ENCODE measurements around the gene ARTN. TPM values are rescaled to one million over a fixed set of nuclear protein-coding genes. Genes with fewer than 3 reads are reported as not detected.

The ARTN gene
- total and polyA plus RNA-seq, 2 experiments from 2014 or later, result 6.7 to 35.7 TPM

- TF ChIP-seq EZH2phosphoT487 (IDR thresholded peaks at IDR 0.05; ENCODE audit: unreplicated experiment) (no peak), EZH2 (IDR thresholded peaks at IDR 0.05; ENCODE audit: low read depth, unreplicated experiment) (no peak), CREB1 (CRISPR knock-in tag; IDR thresholded peaks at IDR 0.05; ENCODE audit: low read depth) (no peak), NANOG (IDR thresholded peaks at IDR 0.05; ENCODE audit: borderline replicate concordance) (no peak)
Measured at GRCh38 chr1:43984855-43985254, 51.3 kb downstream of the ARTN start (continued).

DNA sequence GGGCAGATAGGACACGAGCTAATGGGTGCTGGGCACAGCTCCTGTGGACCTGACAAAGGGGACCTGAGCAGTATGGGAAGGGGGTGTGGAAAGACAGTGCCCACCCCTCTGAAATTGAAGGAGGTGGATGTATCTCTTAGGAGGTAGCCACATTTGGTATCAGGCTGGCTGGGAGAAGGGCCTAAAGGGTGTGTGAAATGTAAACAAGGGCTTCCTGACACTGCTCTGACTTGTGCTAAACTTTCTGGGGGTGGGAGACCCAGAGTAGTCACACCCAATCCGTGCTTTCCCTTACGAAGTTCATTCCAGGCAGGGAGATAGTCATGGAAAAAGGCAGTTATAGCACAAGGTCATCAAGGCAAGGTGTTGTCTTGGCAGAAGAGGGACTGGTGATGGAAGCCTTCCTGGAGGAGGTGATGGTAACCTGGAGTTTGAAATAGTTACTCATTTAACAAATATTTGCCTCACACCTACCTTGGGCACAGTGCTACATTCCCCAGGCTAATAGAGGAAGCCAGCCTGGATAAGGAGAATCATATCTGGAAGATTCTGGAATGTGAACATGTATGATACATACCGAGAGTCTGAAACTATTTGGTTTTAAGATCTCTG lies 52.5 kb downstream of the ARTN start:
- ATAC-seq, result no peak
- no peak for TF ChIP-seq ZNF331 (CRISPR knock-in tag; IDR thresholded peaks at IDR 0.05; ENCODE audit: low read depth)
- TF ChIP-seq ZNF114 (CRISPR knock-in tag; IDR thresholded peaks at IDR 0.05), result no peak
- TF ChIP-seq ZNF462 (CRISPR knock-in tag; IDR thresholded peaks at IDR 0.05), result no peak
- TF ChIP-seq JUNB (IDR thresholded peaks at IDR 0.05; ENCODE audit: unreplicated experiment), result no peak
- TF ChIP-seq EZH2phosphoT487 (IDR thresholded peaks at IDR 0.05; ENCODE audit: unreplicated experiment), result no peak
- TF ChIP-seq POLR2AphosphoS5 (IDR thresholded peaks at IDR 0.05; ENCODE audit: low read depth), result no peak
- H3K4me1 Mint-ChIP-seq, result peaks cover 10% of the 10 kb centered on the region; the same call in 2 of the 3 replicates
- H3K4me3 ChIP-seq, result no peak overlapping the region
- no peaks in the 10 kb centered on the region for H3K9me3 Mint-ChIP-seq
- no peak overlapping the region for H3K27ac Mint-ChIP-seq
- no peaks in the 10 kb centered on the region for H3K9me2 ChIP-seq (ENCODE audit: insufficient read depth)
- peaks cover 26% of the 10 kb centered on the region for H3K27me3 Mint-ChIP-seq (ENCODE audit: insufficient read depth, low read depth, poor library complexity)
- no peaks in the 10 kb centered on the region; the same call in 1 of the 2 replicates for H4K20me1 ChIP-seq (replicated peaks; ENCODE audit: insufficient read depth)
- H3K36me3 Mint-ChIP-seq (ENCODE audit: low read depth), result peaks cover 29% of the 10 kb centered on the region
- H3K27me3 ChIP-seq (ENCODE audit: insufficient read depth), result 0 out of 2 replicates have a peak, but pooled peaks cover 5% of the 10 kb centered on the region
- H2AFZ ChIP-seq, result no peak overlapping the region
- H3K4me1 ChIP-seq (ENCODE audit: insufficient read depth), result no peaks in the 10 kb centered on the region; the same call in 1 of the 2 replicates
- no peak overlapping the region for H3K4me2 ChIP-seq
- H3K4me3 Mint-ChIP-seq, result no peak overlapping the region
- peaks cover 11% of the 10 kb centered on the region for H3F3A ChIP-seq (replicated peaks; ENCODE audit: low read depth)
- no peaks in the 10 kb centered on the region for H3K36me3 ChIP-seq (ENCODE audit: insufficient read depth)
- H3K79me2 ChIP-seq (replicated peaks; ENCODE audit: insufficient read depth), result no peaks in the 10 kb centered on the region
- H3K27ac ChIP-seq (ENCODE audit: low read depth), result no peak overlapping the region
- no peak for DNase-seq (ENCODE audit: low spot score)

Data from GM23338 (cell line).